ENCODE results near the gene EDDM13. TPM values are rescaled to one million over a fixed set of nuclear protein-coding genes. Genes with fewer than 3 reads are reported as not detected.
A peak's percentile ranks its signal among the peaks of the same experiment; 100 is the strongest.
"Not testable (repeated sequence)": the region's sequence is repeated elsewhere in the genome, so short reads cannot be mapped to it uniquely, and the experiment has no call there.

EDDM13 gene
- total RNA-seq, 1 donor, result not detected

DNA sequence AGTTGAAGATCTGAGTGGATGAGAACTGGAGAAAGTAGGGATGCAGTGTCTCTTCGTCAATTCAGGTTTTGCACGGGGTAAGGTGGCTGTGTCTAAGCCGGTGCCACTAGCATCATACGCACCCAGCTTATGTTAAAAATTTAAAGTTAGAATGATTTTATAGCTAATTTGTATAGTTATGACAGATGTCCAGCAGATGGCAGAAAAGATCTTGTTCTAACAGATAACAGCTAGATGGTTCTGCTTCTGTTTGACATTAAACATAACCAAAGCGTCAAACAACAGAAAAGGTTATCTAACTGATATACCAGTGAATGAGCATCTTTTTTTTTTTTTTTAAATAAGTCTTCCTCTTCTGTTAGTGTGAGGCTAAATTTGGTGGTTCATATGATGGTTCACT lies 18.8 kb upstream of the EDDM13 start:
- no peak overlapping the region for H3K4me3 ChIP-seq (ENCODE audit: low read depth, low read length)
- TF ChIP-seq, protein P1, sequence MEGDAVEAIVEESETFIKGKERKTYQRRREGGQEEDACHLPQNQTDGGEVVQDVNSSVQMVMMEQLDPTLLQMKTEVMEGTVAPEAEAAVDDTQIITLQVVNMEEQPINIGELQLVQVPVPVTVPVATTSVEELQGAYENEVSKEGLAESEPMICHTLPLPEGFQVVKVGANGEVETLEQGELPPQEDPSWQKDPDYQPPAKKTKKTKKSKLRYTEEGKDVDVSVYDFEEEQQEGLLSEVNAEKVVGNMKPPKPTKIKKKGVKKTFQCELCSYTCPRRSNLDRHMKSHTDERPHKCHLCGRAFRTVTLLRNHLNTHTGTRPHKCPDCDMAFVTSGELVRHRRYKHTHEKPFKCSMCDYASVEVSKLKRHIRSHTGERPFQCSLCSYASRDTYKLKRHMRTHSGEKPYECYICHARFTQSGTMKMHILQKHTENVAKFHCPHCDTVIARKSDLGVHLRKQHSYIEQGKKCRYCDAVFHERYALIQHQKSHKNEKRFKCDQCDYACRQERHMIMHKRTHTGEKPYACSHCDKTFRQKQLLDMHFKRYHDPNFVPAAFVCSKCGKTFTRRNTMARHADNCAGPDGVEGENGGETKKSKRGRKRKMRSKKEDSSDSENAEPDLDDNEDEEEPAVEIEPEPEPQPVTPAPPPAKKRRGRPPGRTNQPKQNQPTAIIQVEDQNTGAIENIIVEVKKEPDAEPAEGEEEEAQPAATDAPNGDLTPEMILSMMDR (IDR thresholded peaks at IDR 0.05; ENCODE audit: insufficient read depth, low read depth, low read length), result peak; percentile 42
- peak; percentile 70 for DNase-seq (ENCODE audit: low read depth)

DNA sequence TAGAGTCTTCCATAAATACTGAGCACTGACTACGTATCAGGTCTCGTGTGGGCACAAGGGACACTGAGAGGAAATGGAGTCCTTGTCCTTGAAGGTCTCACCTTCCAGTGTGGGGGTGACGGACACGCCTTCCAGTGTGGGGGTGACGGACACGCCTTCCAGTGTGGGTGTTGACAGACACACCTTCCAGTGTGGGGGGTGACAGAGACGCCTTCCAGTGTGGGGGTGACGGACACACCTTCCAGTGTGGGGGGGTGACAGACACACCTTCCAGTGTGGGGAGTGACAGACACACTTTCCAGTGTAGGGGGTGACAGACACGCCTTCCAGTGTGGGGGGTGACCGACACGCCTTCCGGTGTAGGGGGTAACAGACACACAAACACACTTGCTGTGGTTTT lies 14.3 kb upstream of the EDDM13 start:
- DNase-seq (ENCODE audit: low read depth), result no peak
- TF ChIP-seq, protein P1 (IDR thresholded peaks at IDR 0.05; ENCODE audit: insufficient read depth, low read depth, low read length), result no peak
- no peak overlapping the region for H3K4me3 ChIP-seq (ENCODE audit: low read depth, low read length)

DNA sequence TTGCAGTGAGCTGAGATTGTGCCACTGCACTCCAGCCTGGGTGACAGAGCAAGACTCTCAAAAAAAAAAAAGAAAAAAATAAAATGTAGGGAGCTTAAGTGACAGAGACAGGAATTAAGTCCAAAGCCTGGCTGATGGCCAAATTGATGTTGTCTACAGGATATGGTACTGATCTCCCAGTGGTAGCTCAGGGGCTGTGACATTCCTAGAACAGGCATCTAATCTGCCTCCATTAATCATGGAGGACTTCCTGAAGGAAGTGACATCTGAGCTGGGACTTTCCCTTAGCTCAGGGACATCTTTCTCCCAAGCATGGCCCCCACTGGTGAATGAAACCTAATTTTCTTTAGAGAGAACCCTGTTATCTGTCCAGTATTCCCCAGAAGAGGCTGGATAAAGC lies 11.4 kb upstream of the EDDM13 start:
- no peak for DNase-seq (ENCODE audit: low read depth)
- H3K4me3 ChIP-seq (ENCODE audit: low read depth, low read length), result no peak overlapping the region
- TF ChIP-seq, protein P1 (IDR thresholded peaks at IDR 0.05; ENCODE audit: insufficient read depth, low read depth, low read length), result no peak

DNA sequence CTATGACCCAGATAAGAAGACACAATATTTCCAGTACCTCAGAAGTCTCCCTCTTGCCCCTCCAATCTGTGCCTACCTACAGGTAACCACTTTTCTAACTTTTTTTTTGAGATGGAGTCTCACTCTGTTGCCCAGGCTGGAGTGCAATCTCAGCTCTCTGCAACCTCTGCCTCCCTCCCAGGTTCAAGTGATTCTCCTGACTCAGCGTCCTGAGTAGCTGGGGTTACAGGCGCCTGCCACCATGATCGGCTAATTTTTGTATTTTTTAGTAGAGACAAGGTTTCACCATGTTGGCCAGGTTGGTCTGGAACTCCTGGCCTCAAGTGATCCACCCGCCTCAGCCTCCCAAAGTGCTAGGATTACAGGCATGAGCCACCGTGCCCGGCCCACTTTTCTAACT lies 10.6 kb upstream of the EDDM13 start:
- DNase-seq (ENCODE audit: low read depth); H3K4me3 ChIP-seq (ENCODE audit: low read depth, low read length): not testable (repeated sequence)

DNA sequence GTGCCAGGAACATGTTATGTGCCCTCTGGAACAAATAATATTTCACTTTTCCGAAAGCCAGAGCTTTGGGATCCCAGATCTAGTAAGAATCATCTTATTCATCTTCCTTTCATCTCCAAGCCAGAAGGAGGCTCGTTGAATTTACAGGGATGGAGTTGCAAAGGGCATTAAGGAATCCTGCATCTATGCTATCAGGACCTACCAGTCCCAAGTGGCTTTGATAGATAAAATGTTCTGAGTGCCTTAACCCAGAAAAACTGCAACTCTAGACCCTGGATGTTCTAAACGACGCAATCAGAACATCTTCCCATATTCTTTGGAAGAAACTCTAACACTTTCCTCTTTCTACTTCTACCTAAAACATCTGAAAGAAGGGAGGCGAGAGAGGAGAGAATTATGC lies 9.2 kb upstream of the EDDM13 start:
- no peak overlapping the region for H3K4me3 ChIP-seq (ENCODE audit: low read depth, low read length)
- DNase-seq (ENCODE audit: low read depth), result no peak
- TF ChIP-seq, protein P1 (IDR thresholded peaks at IDR 0.05; ENCODE audit: insufficient read depth, low read depth, low read length), result no peak

DNA sequence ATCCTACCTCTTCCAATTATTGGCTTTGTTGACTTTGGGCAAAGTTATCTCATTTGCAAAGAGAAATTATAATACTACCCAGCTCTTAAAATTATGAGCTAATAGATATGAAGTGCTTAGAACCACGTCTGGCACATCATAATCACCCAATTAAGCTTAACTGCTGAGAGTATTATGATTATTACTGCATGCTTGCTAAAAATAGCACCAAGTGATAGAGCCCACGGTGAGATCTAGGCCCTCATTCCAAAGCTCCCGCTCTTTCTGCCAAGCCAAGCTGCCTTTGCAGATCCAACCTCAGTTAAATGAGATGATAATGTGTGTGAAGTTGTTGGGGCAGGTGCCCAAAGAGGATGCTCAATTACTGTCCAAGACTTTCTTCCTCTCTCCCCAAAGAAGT lies 6.5 kb upstream of the EDDM13 start:
- H3K4me3 ChIP-seq (ENCODE audit: low read depth, low read length), result no peak overlapping the region
- DNase-seq (ENCODE audit: low read depth), result no peak
- TF ChIP-seq, protein P1 (IDR thresholded peaks at IDR 0.05; ENCODE audit: insufficient read depth, low read depth, low read length), result no peak

DNA sequence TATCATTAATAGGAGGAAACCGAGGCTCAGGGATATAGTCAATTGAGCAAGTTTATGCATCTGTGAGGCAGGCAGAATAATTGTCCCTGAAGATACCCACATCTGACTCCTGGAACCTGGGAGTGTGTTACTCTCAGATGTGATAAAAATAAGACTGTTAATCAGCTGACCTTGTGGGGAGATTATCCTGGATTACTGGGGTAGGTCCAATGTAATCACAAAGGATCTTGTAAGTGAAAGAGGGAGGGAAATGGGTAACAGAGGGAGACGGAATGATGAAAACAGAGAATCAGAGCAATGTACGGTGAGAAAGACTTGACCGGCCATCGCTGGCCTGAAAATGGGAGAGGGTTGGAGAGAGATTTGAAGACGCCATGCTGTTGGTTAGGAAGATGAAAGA lies 3.2 kb upstream of the EDDM13 start:
- DNase-seq (ENCODE audit: low read depth), result peak; percentile 5
- TF ChIP-seq, protein P1 (IDR thresholded peaks at IDR 0.05; ENCODE audit: insufficient read depth, low read depth, low read length), result no peak
- no peak overlapping the region for H3K4me3 ChIP-seq (ENCODE audit: low read depth, low read length)

Data from fibroblast of villous mesenchyme (primary cell).